Activated CD4-positive, alpha-beta T cell treated with anti-CD3 and anti-CD28 coated beads, Interleukin-2, amount 10 ng/mL, durations not matched to agents 24 days and 14 days (primary cell): ENCODE results near the gene ATF7IP. TPM values are rescaled to one million over a fixed set of nuclear protein-coding genes. Genes with fewer than 3 reads are reported as not detected.

Source experiments
- DNase-seq: peaks from one replicate; pipeline ENCODE4 v3.0.0; 2022
- H3K27ac Mint-ChIP-seq: one replicate; pipeline ENCODE4 v1.8.0; 2022; ENCODE audit warnings: mild to moderate bottlenecking, mixed read lengths
- H3K27me3 Mint-ChIP-seq: one replicate; pipeline ENCODE4 v1.8.0; 2022; ENCODE audit warnings: mixed read lengths
- H3K36me3 Mint-ChIP-seq: one replicate; pipeline ENCODE4 v1.8.0; 2022; ENCODE audit warnings: low read depth, mild to moderate bottlenecking, mixed read lengths
- H3K4me1 Mint-ChIP-seq: one replicate; pipeline ENCODE4 v1.8.0; 2021; ENCODE audit warnings: mixed read lengths
- H3K4me3 Mint-ChIP-seq: one replicate; pipeline ENCODE4 v1.8.0; 2022; ENCODE audit warnings: mild to moderate bottlenecking, moderate library complexity, mixed read lengths
- H3K9me3 Mint-ChIP-seq: one replicate; pipeline ENCODE4 v1.8.0; 2021; ENCODE audit warnings: mixed read lengths
- intact Hi-C: fragments of 100-400 bp; cut with micrococcal nuclease; formaldehyde crosslinking; loops from one replicate; pipeline ENCODE4 v1.15.1; 2023
- total RNA-seq: library from RNA; stranded (reverse); gene quantifications from 2 replicates; pipeline ENCODE4 v1.2.3, GENCODE V29; 2022

Gene ATF7IP
- total RNA-seq, 1 donor from 2014 or later = 72.4 TPM

- H3K4me3 Mint-ChIP-seq = no peak overlapping the region
- H3K36me3 Mint-ChIP-seq = peaks cover 65% of the 10 kb centered on the region
- intact Hi-C loops = no loop called here
- H3K9me3 Mint-ChIP-seq = peaks cover 10% of the 10 kb centered on the region
- no peaks in the 10 kb centered on the region for H3K27me3 Mint-ChIP-seq
- H3K27ac Mint-ChIP-seq = no peak overlapping the region
- DNase-seq = no peak
- H3K4me1 Mint-ChIP-seq = peaks cover 3% of the 10 kb centered on the region
Observed at GRCh38 chr12:14442221-14442881, 76.9 kb downstream of the ATF7IP start.

- Mint-ChIP-seq H3K27ac (no peak overlapping the region), H3K36me3 (peaks cover 68% of the 10 kb centered on the region), H3K27me3 (no peaks in the 10 kb centered on the region), H3K4me1 (peaks cover 7% of the 10 kb centered on the region), H3K4me3 (no peak overlapping the region), H3K9me3 (peaks cover 10% of the 10 kb centered on the region)
- intact Hi-C loops = no loop called here
- DNase-seq = no peak
Observed at GRCh38 chr12:14443531-14443930, 78.0 kb downstream of the ATF7IP start.

- Mint-ChIP-seq H3K27me3 (no peaks in the 10 kb centered on the region), H3K27ac (no peak overlapping the region), H3K4me1 (peaks cover 45% of the 10 kb centered on the region), H3K36me3 (peaks cover 71% of the 10 kb centered on the region), H3K4me3 (no peak overlapping the region), H3K9me3 (peaks cover 13% of the 10 kb centered on the region)
- DNase-seq = no peak
- intact Hi-C loops = loop anchor here (5.0 to 10.0 kb wide), 3 partner anchors 33 to 324 kb away; a partner anchor contains a TSS
Observed at GRCh38 chr12:14450479-14450878, 85.0 kb downstream of the ATF7IP start.

GRCh38 chr12:14452336-14452735 is 86.9 kb downstream of the ATF7IP start:
- intact Hi-C loops = loop anchor here (5.0 to 10.0 kb wide), 3 partner anchors 35 to 322 kb away; a partner anchor contains a TSS
- Mint-ChIP-seq H3K27ac (peak overlapping the region; percentile 82), H3K4me1 (peaks cover 51% of the 10 kb centered on the region), H3K27me3 (no peaks in the 10 kb centered on the region), H3K9me3 (peaks cover 13% of the 10 kb centered on the region), H3K4me3 (peak overlapping the region; percentile 60), H3K36me3 (peaks cover 72% of the 10 kb centered on the region)
- no peak for DNase-seq

- no peaks in the 10 kb centered on the region for H3K27me3 Mint-ChIP-seq
- peak overlapping the region; percentile 69 for H3K27ac Mint-ChIP-seq
- H3K9me3 Mint-ChIP-seq = peaks cover 13% of the 10 kb centered on the region
- H3K4me3 Mint-ChIP-seq = no peak overlapping the region
- H3K4me1 Mint-ChIP-seq = peaks cover 50% of the 10 kb centered on the region
- peaks cover 69% of the 10 kb centered on the region for H3K36me3 Mint-ChIP-seq
- no peak for DNase-seq
- intact Hi-C loops = loop anchor here (5.0 to 10.0 kb wide), 3 partner anchors 36 to 322 kb away; a partner anchor contains a TSS
Observed at GRCh38 chr12:14452865-14453264, 87.4 kb downstream of the ATF7IP start.

GRCh38 chr12:14454098-14454907 is 88.8 kb downstream of the ATF7IP start:
- Mint-ChIP-seq H3K9me3 (peaks cover 13% of the 10 kb centered on the region), H3K27me3 (no peaks in the 10 kb centered on the region), H3K27ac (peak overlapping the region; percentile 69), H3K4me1 (peaks cover 47% of the 10 kb centered on the region), H3K36me3 (peaks cover 61% of the 10 kb centered on the region), H3K4me3 (peak overlapping the region; percentile 39)
- DNase-seq = peak; percentile 80
- intact Hi-C loops = loop anchor here (1.0 to 10.0 kb wide), 6 partner anchors 37 to 320 kb away; partner anchors contain the start of gene ATF7IP

GRCh38 chr12:14460212-14460841 is 94.8 kb downstream of the ATF7IP start:
- intact Hi-C loops = no loop called here
- peaks cover 16% of the 10 kb centered on the region for H3K4me1 Mint-ChIP-seq
- no peak overlapping the region for H3K4me3 Mint-ChIP-seq
- H3K27ac Mint-ChIP-seq = no peak overlapping the region
- peaks cover 4% of the 10 kb centered on the region for H3K9me3 Mint-ChIP-seq
- no peaks in the 10 kb centered on the region for H3K27me3 Mint-ChIP-seq
- no peak for DNase-seq
- H3K36me3 Mint-ChIP-seq = peaks cover 52% of the 10 kb centered on the region

- Mint-ChIP-seq H3K4me3 (no peak overlapping the region), H3K36me3 (peaks cover 83% of the 10 kb centered on the region), H3K27ac (peak overlapping the region; percentile 74), H3K27me3 (no peaks in the 10 kb centered on the region), H3K4me1 (peaks cover 2% of the 10 kb centered on the region), H3K9me3 (peaks cover 24% of the 10 kb centered on the region)
- intact Hi-C loops = no loop called here
- no peak for DNase-seq
Observed at GRCh38 chr12:14471497-14471896, 106.0 kb downstream of the ATF7IP start.

GRCh38 chr12:14473707-14474287 is 108.3 kb downstream of the ATF7IP start:
- H3K27me3 Mint-ChIP-seq = no peaks in the 10 kb centered on the region

GRCh38 chr12:14479004-14479403 is 113.5 kb downstream of the ATF7IP start:
- Mint-ChIP-seq H3K9me3 (peaks cover 3% of the 10 kb centered on the region), H3K27me3 (no peaks in the 10 kb centered on the region), H3K4me1 (peaks cover 2% of the 10 kb centered on the region), H3K4me3 (no peak overlapping the region), H3K36me3 (peaks cover 78% of the 10 kb centered on the region), H3K27ac (no peak overlapping the region)
- intact Hi-C loops = no loop called here
- no peak for DNase-seq

More at GRCh38 chr12:14473707-14474287, 108.3 kb downstream of the ATF7IP start:
- peaks cover 81% of the 10 kb centered on the region for H3K36me3 Mint-ChIP-seq
- no peaks in the 10 kb centered on the region for H3K4me1 Mint-ChIP-seq
- H3K4me3 Mint-ChIP-seq = no peak overlapping the region
- H3K27ac Mint-ChIP-seq = no peak overlapping the region
- H3K9me3 Mint-ChIP-seq = peaks cover 24% of the 10 kb centered on the region
- DNase-seq = no peak
- intact Hi-C loops = no loop called here

GRCh38 chr12:14481201-14481600 is 115.7 kb downstream of the ATF7IP start:
- intact Hi-C loops = no loop called here
- no peaks in the 10 kb centered on the region for H3K9me3 Mint-ChIP-seq
- peaks cover 2% of the 10 kb centered on the region for H3K4me1 Mint-ChIP-seq
- no peaks in the 10 kb centered on the region for H3K27me3 Mint-ChIP-seq
- H3K4me3 Mint-ChIP-seq = no peak overlapping the region
- peaks cover 78% of the 10 kb centered on the region for H3K36me3 Mint-ChIP-seq
- DNase-seq = no peak
- H3K27ac Mint-ChIP-seq = no peak overlapping the region

GRCh38 chr12:14482361-14482760 is 116.9 kb downstream of the ATF7IP start:
- peaks cover 83% of the 10 kb centered on the region for H3K36me3 Mint-ChIP-seq
- H3K27me3 Mint-ChIP-seq = no peaks in the 10 kb centered on the region
- peaks cover 2% of the 10 kb centered on the region for H3K4me1 Mint-ChIP-seq
- no peak overlapping the region for H3K4me3 Mint-ChIP-seq
- H3K9me3 Mint-ChIP-seq = no peaks in the 10 kb centered on the region
- no peak overlapping the region for H3K27ac Mint-ChIP-seq
- intact Hi-C loops = no loop called here
- no peak for DNase-seq

- H3K9me3 Mint-ChIP-seq = no peaks in the 10 kb centered on the region
- no peak overlapping the region for H3K27ac Mint-ChIP-seq
- H3K36me3 Mint-ChIP-seq = peaks cover 83% of the 10 kb centered on the region
- H3K4me1 Mint-ChIP-seq = peaks cover 2% of the 10 kb centered on the region
- DNase-seq = no peak
- no peaks in the 10 kb centered on the region for H3K27me3 Mint-ChIP-seq
- H3K4me3 Mint-ChIP-seq = no peak overlapping the region
- intact Hi-C loops = no loop called here
Observed at GRCh38 chr12:14482886-14483285, 117.4 kb downstream of the ATF7IP start.
